Right atrium auricular region (tissue), 2 donors: ENCODE data around the gene HSPB9. TPM values are rescaled to one million over a fixed set of nuclear protein-coding genes. Genes with fewer than 3 reads are reported as not detected.

Source experiments
- DNase-seq: peaks from one replicate; pipeline ENCODE4 v3.0.0-alpha.2; 2019; ENCODE audit warnings: low spot score
- H3K27ac ChIP-seq, 2 donors: fragments of 200-600 bp; sonication (generic); 1 replicate in 1 of 2; 2 replicates in 1 of 2; pipeline ENCODE4 v1.5.1; 2016 to 2019
- H3K27me3 ChIP-seq, 2 donors: fragments of 200-600 bp; sonication (generic); one replicate each; pipeline versions ENCODE4 v1.5.1 to v1.6.0; 2017 to 2019
- H3K36me3 ChIP-seq: fragments of 200-600 bp; sonication (generic); one replicate; pipeline ENCODE4 v1.5.1; 2016
- H3K4me1 ChIP-seq, 2 donors: fragments of 200-600 bp; sonication (generic); one replicate each; pipeline versions ENCODE4 v1.5.1 to v1.6.0; 2017 to 2019
- H3K4me3 ChIP-seq, 2 donors: fragments of 200-600 bp; sonication (generic); 1 replicate in 1 of 2; 2 replicates in 1 of 2; pipeline ENCODE4 v1.5.1; 2017 to 2019; ENCODE audit warnings: mild to moderate bottlenecking in 1 of 2, moderate library complexity in 1 of 2
- H3K9me3 ChIP-seq, 2 donors: fragments of 200-600 bp; sonication (generic); one replicate each; pipeline ENCODE4 v1.5.1; 2019
- CTCF ChIP-seq, 2 donors: fragments of 200-600 bp; sonication (generic); IDR thresholded peaks; one replicate each; pipeline ENCODE4 v1.5.1; 2019; ENCODE audit warnings: antibody characterized with exemption in 2 of 2
- total RNA-seq, 2 donors: library from RNA; depleted of rRNA; stranded (reverse); fragments of >200 nt; gene quantifications; one replicate each; pipeline ENCODE4 v1.1.0, GENCODE V29; 2016

Gene HSPB9
- total RNA-seq, 2 donors from 2014 or later, result not detected

- TF ChIP-seq CTCF (IDR thresholded peaks at IDR 0.05), result no peak
- Histone ChIP-seq H3K27me3 (no peaks in the 10 kb centered on the region), H3K36me3 (peaks cover 20% of the 10 kb centered on the region), H3K4me1 (peaks cover 0 to 35% of the 10 kb centered on the region in 2 donors), H3K27ac (no peak overlapping the region), H3K4me3 (no peak overlapping the region), H3K9me3 (no peaks in the 10 kb centered on the region)
- no peak for DNase-seq
Measured at GRCh38 chr17:42117397-42118125, 5.0 kb upstream of the HSPB9 start.

GRCh38 chr17:42118126-42118510 is 4.5 kb upstream of the HSPB9 start:
- DNase-seq, result no peak
- H3K9me3 ChIP-seq, result no peaks in the 10 kb centered on the region
- no peak for TF ChIP-seq CTCF (IDR thresholded peaks at IDR 0.05)
- no peak overlapping the region for H3K27ac ChIP-seq
- H3K36me3 ChIP-seq, result peaks cover 20% of the 10 kb centered on the region
- peaks cover 0 to 30% of the 10 kb centered on the region in 2 donors for H3K4me1 ChIP-seq
- H3K27me3 ChIP-seq, result no peaks in the 10 kb centered on the region
- H3K4me3 ChIP-seq, result no peak overlapping the region

- Histone ChIP-seq H3K36me3 (peaks cover 20% of the 10 kb centered on the region), H3K27me3 (no peaks in the 10 kb centered on the region), H3K4me3 (no peak overlapping the region), H3K9me3 (no peaks in the 10 kb centered on the region), H3K4me1 (peaks cover 0 to 27% of the 10 kb centered on the region in 2 donors), H3K27ac (no peak overlapping the region)
- peak in 1 of 2 donors; percentile 48 for TF ChIP-seq CTCF (IDR thresholded peaks at IDR 0.05)
- DNase-seq, result no peak
Measured at GRCh38 chr17:42118545-42118944, 4.1 kb upstream of the HSPB9 start.

GRCh38 chr17:42119301-42119700 is 3.3 kb upstream of the HSPB9 start:
- DNase-seq, result no peak
- H3K27me3 ChIP-seq, result no peaks in the 10 kb centered on the region

GRCh38 chr17:42120161-42120769 is 2.3 kb upstream of the HSPB9 start:
- Histone ChIP-seq H3K4me3 (peak overlapping the region; percentile 97 to 98), H3K4me1 (peaks cover 0 to 27% of the 10 kb centered on the region in 2 donors), H3K9me3 (no peaks in the 10 kb centered on the region), H3K27me3 (no peaks in the 10 kb centered on the region), H3K36me3 (peaks cover 24% of the 10 kb centered on the region), H3K27ac (no peak overlapping the region)
- no peak for DNase-seq
- TF ChIP-seq CTCF (IDR thresholded peaks at IDR 0.05), result no peak

More at GRCh38 chr17:42119301-42119700, 3.3 kb upstream of the HSPB9 start:
- H3K9me3 ChIP-seq, result no peaks in the 10 kb centered on the region
- peaks cover 0 to 27% of the 10 kb centered on the region in 2 donors for H3K4me1 ChIP-seq
- no peak overlapping the region for H3K27ac ChIP-seq
- no peak overlapping the region for H3K4me3 ChIP-seq
- TF ChIP-seq CTCF (IDR thresholded peaks at IDR 0.05), result no peak
- peaks cover 20% of the 10 kb centered on the region for H3K36me3 ChIP-seq
